ENCODE measurements around the gene PARN.

DNA sequence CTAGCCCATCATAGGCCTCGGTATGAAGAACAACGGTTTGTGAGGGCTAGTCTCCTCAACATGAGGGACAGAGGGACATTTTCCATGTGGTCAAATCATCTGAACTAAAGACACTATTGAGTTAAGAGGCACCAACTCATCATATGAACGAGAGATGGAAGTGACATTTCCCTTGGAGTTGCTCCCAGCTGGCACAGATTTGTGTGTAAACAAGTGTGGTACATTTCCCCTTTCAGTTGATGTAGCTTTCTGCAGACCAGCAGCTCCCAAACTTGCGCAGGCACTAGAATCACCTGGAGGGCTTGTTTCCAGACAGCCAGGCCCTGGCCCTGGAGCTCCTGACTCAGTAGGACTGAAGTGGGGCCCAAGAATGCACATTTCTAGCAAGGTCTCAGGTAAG is 205.5 kb downstream of the PARN start:
- TF ChIP-seq ARNTL (CRISPR knock-in tag; IDR thresholded peaks at IDR 0.05; ENCODE audit: borderline replicate concordance, low read depth) (no peak), BACH2 (CRISPR knock-in tag; IDR thresholded peaks at IDR 0.05; ENCODE audit: borderline replicate concordance) (no peak)

Data from SK-N-SH treated with all-trans-retinoic acid at 6 μM for 48 hours (cell line).